Measurements from ENCODE around the gene GRAMD2B.

The GRAMD2B gene

GRCh38 chr5:126452477-126452876 lies 29.3 kb downstream of the GRAMD2B start:
- H3K9me2 ChIP-seq (replicated peaks; ENCODE audit: low read depth, low read length) = no peaks in the 10 kb centered on the region
- H3K4me3 ChIP-seq (ENCODE audit: low read length, poor library complexity, severe bottlenecking) = no peak overlapping the region
- no peaks in the 10 kb centered on the region for H3K9me3 ChIP-seq (ENCODE audit: insufficient read depth, low read depth, low read length)
- no peaks in the 10 kb centered on the region for H3K27me3 ChIP-seq (ENCODE audit: insufficient read depth, low read length, poor library complexity, severe bottlenecking)
- no peak overlapping the region for H3K9ac ChIP-seq (ENCODE audit: low read depth, low read length, poor library complexity, severe bottlenecking)
- TF ChIP-seq CTCF (conservative IDR thresholded peaks at IDR 0.05; ENCODE audit: low read length) (no peak), EZH2phosphoT487 (IDR thresholded peaks at IDR 0.05; ENCODE audit: borderline replicate concordance) (no peak)
- H3K4me2 ChIP-seq (ENCODE audit: low read depth, low read length, poor library complexity, severe bottlenecking) = no peak overlapping the region
- H3K79me2 ChIP-seq (ENCODE audit: insufficient read depth, low read length) = no peaks in the 10 kb centered on the region
- H2AFZ ChIP-seq (ENCODE audit: low read length) = no peak overlapping the region
- H4K20me1 ChIP-seq (ENCODE audit: insufficient read depth, low read length, poor library complexity, severe bottlenecking) = no peaks in the 10 kb centered on the region
- no peaks in the 10 kb centered on the region for H3K36me3 ChIP-seq (ENCODE audit: insufficient read depth, low read length)
- peaks cover 12% of the 10 kb centered on the region for H3K4me1 ChIP-seq (ENCODE audit: insufficient read depth, low read length, poor library complexity, severe bottlenecking)
- H3F3A ChIP-seq (ENCODE audit: low read depth) = 0 out of 2 replicates have a peak, but pooled peaks cover 6% of the 10 kb centered on the region

GRCh38 chr5:126454081-126454480 lies 30.9 kb downstream of the GRAMD2B start:
- Histone ChIP-seq H3F3A (ENCODE audit: low read depth) (0 out of 2 replicates have a peak, but pooled peaks cover 6% of the 10 kb centered on the region), H3K4me1 (ENCODE audit: insufficient read depth, low read length, poor library complexity, severe bottlenecking) (peaks cover 12% of the 10 kb centered on the region), H2AFZ (ENCODE audit: low read length) (no peak overlapping the region), H4K20me1 (ENCODE audit: insufficient read depth, low read length, poor library complexity, severe bottlenecking) (no peaks in the 10 kb centered on the region), H3K9me2 (replicated peaks; ENCODE audit: low read depth, low read length) (no peaks in the 10 kb centered on the region), H3K4me2 (ENCODE audit: low read depth, low read length, poor library complexity, severe bottlenecking) (no peak overlapping the region), H3K27me3 (ENCODE audit: insufficient read depth, low read length, poor library complexity, severe bottlenecking) (no peaks in the 10 kb centered on the region), H3K4me3 (ENCODE audit: low read length, poor library complexity, severe bottlenecking) (no peak overlapping the region), H3K36me3 (ENCODE audit: insufficient read depth, low read length) (no peaks in the 10 kb centered on the region), H3K9ac (ENCODE audit: low read depth, low read length, poor library complexity, severe bottlenecking) (no peak overlapping the region), H3K9me3 (ENCODE audit: insufficient read depth, low read depth, low read length) (no peaks in the 10 kb centered on the region), H3K79me2 (ENCODE audit: insufficient read depth, low read length) (no peaks in the 10 kb centered on the region)
- TF ChIP-seq EZH2phosphoT487 (IDR thresholded peaks at IDR 0.05; ENCODE audit: borderline replicate concordance) = no peak
- TF ChIP-seq CTCF (conservative IDR thresholded peaks at IDR 0.05; ENCODE audit: low read length) = no peak

- H3K4me1 ChIP-seq (ENCODE audit: insufficient read depth, low read length, poor library complexity, severe bottlenecking) = peaks cover 9% of the 10 kb centered on the region
- H3K27me3 ChIP-seq (ENCODE audit: insufficient read depth, low read length, poor library complexity, severe bottlenecking) = no peaks in the 10 kb centered on the region
- H3F3A ChIP-seq (ENCODE audit: low read depth) = 0 out of 2 replicates have a peak, but pooled peaks cover 6% of the 10 kb centered on the region
- no peaks in the 10 kb centered on the region for H4K20me1 ChIP-seq (ENCODE audit: insufficient read depth, low read length, poor library complexity, severe bottlenecking)
- no peak overlapping the region for H3K9ac ChIP-seq (ENCODE audit: low read depth, low read length, poor library complexity, severe bottlenecking)
- no peak for TF ChIP-seq EZH2phosphoT487 (IDR thresholded peaks at IDR 0.05; ENCODE audit: borderline replicate concordance)
- TF ChIP-seq CTCF (conservative IDR thresholded peaks at IDR 0.05; ENCODE audit: low read length) = no peak
- no peaks in the 10 kb centered on the region for H3K9me2 ChIP-seq (replicated peaks; ENCODE audit: low read depth, low read length)
- no peak overlapping the region for H3K4me2 ChIP-seq (ENCODE audit: low read depth, low read length, poor library complexity, severe bottlenecking)
- H3K4me3 ChIP-seq (ENCODE audit: low read length, poor library complexity, severe bottlenecking) = no peak overlapping the region
- no peaks in the 10 kb centered on the region for H3K79me2 ChIP-seq (ENCODE audit: insufficient read depth, low read length)
- H2AFZ ChIP-seq (ENCODE audit: low read length) = no peak overlapping the region
- H3K9me3 ChIP-seq (ENCODE audit: insufficient read depth, low read depth, low read length) = no peaks in the 10 kb centered on the region
- no peaks in the 10 kb centered on the region for H3K36me3 ChIP-seq (ENCODE audit: insufficient read depth, low read length)
Observed at GRCh38 chr5:126454535-126454934, 31.3 kb downstream of the GRAMD2B start.

All from Loucy (cell line).